Psoas muscle (tissue), 8 donors: ENCODE data around the gene FXYD7. TPM values are rescaled to one million over a fixed set of nuclear protein-coding genes. Genes with fewer than 3 reads are reported as not detected.

ENCODE experiments used
- ATAC-seq, 4 donors: fragments of 200-7000 bp; cut with Tn5 transposase; one replicate each; pipeline ENCODE4 v1.9.1; 2020; ENCODE audit warnings: moderate library complexity in 3 of 4, mild to moderate bottlenecking in 2 of 4
- DNase-seq, 2 donors: peaks; one replicate each; pipeline ENCODE4 v3.0.0-alpha.2; 2020
- H3K27ac ChIP-seq: fragments of 200-600 bp; one replicate; pipeline ENCODE4 v1.8.0; 2022
- H3K27me3 ChIP-seq, 3 donors: fragments of 200-600 bp in 1 of 3; one replicate each; pipeline versions ENCODE4 v1.6.1 to v1.8.0; 2013 to 2022; ENCODE audit warnings: low read length in 2 of 3, mild to moderate bottlenecking in 2 of 3, moderate library complexity in 1 of 3; ENCODE audit not compliant: insufficient read depth in 3 of 3
- H3K36me3 ChIP-seq, 2 donors: fragments of 200-600 bp in 1 of 2; one replicate each; pipeline versions ENCODE4 v1.6.1 to v1.8.0; 2013 to 2022; ENCODE audit warnings: low read depth in 1 of 2, mild to moderate bottlenecking in 1 of 2, moderate library complexity in 1 of 2; ENCODE audit not compliant: insufficient read depth in 1 of 2
- H3K4me1 ChIP-seq: fragments of 200-600 bp; one replicate; pipeline ENCODE4 v1.8.0; 2022
- H3K4me3 ChIP-seq: fragments of 200-600 bp; one replicate; pipeline ENCODE4 v1.8.0; 2022; ENCODE audit warnings: mild to moderate bottlenecking
- H3K9me3 ChIP-seq: fragments of 200-600 bp; one replicate; pipeline ENCODE4 v1.8.0; 2022
- CTCF ChIP-seq: fragments of 200-600 bp; IDR thresholded peaks from one replicate; pipeline ENCODE4 v1.8.0; 2022; ENCODE audit warnings: antibody characterized with exemption
- WGBS, 3 donors: extraction: QIAGEN DNeasy Blood & Tissue Kit; methylation state at CpG; one replicate each; pipeline versions ENCODE4 v1.1.6 to v1.1.7; 2013; 5-methylcytosine and 5-hydroxymethylcytosine counted together
- intact Hi-C, 2 donors: fragments of 100-400 bp; cut with DNase I; formaldehyde crosslinking; loops; one replicate each; pipeline versions ENCODE4 v1.11.0 to v1.14.2; 2022
- polyA plus RNA-seq, 3 donors: library from polyadenylated mRNA; stranded (reverse); fragments of 200-250 nt; gene quantifications; one replicate each; pipeline ENCODE4 v1.2.3, GENCODE V29; 2013
- total RNA-seq, 4 donors: library from RNA; stranded (reverse); fragmentation: NEBNext Ultra II Directional in 2 of 4; extraction: Animal tissue kit (Norgen Biotek cat#: 25700) in 2 of 4; gene quantifications; one replicate each; pipeline versions ENCODE4 v1.2.1 to v1.2.4, GENCODE V29; 2021 to 2023
- donor health status: healthy with polysubstance abuse.
- donor health status: DM: no; HTN: no; CAD: no; lungs with moderate emphysema.
- donor health status: Bipolar disorder and iron deficiency.
- donor health status: healthy.
- donor health status: DM: yes; HTN: yes; CAD: no.
- donor health status: DM: no; HTN: no; CAD: no.
- donor health status: DM: no; HTN: no; CAD: no.
- donor health status: DM: yes; HTN: yes; CAD: no.

The FXYD7 gene
- total and polyA plus RNA-seq, 7 donors = 0.13 to 0.65 (median 0.57) TPM; not detected in 3

- Histone ChIP-seq H3K4me1 (no peaks in the 10 kb centered on the region), H3K27me3 (no peaks in the 10 kb centered on the region), H3K27ac (no peak overlapping the region), H3K9me3 (peaks cover 21% of the 10 kb centered on the region), H3K4me3 (no peak overlapping the region), H3K36me3 (peaks cover 3 to 7% of the 10 kb centered on the region in 2 donors)
- ATAC-seq (no peak), DNase-seq (no peak)
- WGBS, 3 donors = 64 to 74% (median 68%) methylated on average over 5 of the region's 5 CpGs
- intact Hi-C loops = no loop called here
- TF ChIP-seq CTCF = no peak
Observed at GRCh38 chr19:35165200-35166058, 22.4 kb downstream of the FXYD7 start.

DNA sequence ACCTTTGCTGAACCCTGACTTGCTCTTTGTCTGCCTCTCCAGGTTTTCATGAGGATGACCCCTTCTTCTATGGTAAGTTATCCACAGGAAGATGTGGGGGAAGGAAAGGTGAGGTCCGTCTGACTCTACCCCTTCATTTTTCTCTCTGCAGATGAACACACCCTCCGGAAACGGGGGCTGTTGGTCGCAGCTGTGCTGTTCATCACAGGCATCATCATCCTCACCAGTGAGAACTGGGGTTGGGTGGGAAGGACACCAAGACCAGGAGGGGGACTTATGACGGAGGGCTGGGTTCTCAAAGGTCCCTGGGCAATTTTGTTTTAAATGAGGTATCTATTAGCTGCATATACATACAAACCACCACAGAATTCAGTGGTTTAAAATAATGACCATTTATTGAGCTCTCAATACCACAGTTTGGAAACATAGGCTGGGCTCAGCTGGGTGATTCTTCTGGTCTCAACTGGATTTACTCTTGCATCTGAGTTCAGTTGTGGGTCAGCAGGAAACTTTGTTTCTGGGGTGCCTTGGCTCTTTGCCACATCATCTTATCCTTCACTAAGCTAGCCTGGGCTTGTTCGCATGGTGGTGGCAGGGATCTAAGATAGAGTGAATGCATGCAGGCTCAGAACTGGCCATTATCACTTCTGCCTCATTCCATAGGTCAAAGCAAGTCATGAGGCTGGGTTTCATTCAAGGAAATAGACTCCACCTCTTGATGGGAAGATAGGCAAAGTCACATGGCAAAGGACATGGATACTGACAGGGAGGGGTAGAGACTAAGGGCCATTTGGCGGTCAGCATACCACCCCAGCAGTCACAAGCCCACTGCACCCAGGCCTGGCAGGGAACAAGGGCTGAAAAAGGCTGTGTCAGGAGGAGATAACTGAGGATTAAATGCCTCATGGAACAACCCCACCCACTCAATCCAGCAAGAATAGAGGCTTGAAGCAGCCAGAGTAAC, 23.3 kb downstream of the FXYD7 start:
- no peak for TF ChIP-seq CTCF
- ATAC-seq = no peak
- Histone ChIP-seq H3K27ac (no peak overlapping the region), H3K36me3 (peaks cover 3 to 7% of the 10 kb centered on the region in 2 donors), H3K27me3 (no peaks in the 10 kb centered on the region), H3K4me3 (no peak overlapping the region), H3K9me3 (peaks cover 21% of the 10 kb centered on the region), H3K4me1 (no peaks in the 10 kb centered on the region)
- DNase-seq = no peak
- intact Hi-C loops = no loop called here
- 88 to 91% (median 90%) methylated on average over 7 of the region's 7 CpGs for WGBS, 3 donors

DNA sequence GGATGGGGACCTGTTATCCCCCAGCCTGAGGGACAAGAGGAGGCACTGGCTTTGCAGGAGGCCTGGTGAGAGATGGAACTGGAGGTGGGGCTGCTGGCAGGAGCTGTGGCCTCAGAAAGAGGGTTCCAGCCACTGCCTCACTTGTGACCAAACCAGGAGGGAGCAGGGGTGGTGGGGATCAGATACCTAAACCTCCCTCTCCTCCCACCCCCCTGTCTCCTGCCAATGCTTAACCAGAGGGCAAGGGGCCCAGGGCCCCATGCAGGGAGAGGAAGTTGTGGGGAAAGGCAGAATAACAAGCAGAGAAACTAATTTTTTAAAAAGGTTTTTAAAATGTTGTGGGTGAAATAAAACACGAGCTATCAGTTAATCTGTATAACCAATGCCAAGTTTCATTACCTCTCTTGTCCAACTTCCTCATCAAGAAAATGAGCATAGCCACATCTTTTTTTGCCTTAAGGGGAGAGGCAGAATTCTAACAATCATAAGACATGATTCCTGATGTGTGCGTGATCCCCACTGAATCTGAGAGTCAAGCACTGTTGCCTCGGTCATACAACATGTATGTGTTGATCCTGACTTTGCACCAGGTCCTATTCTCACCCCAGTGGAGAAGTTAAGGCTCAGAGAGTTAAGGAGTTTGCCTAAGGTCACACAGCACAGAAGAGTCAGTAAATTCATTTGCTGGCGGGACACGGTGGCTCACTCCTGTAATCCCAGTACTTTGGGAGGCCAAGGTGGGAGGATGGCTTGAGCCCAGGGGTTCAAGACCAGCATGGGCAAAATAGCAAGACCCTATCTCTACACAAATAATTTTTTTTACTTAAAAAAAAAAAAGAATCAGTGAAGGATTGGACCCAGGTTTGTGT, 24.4 kb downstream of the FXYD7 start:
- intact Hi-C loops = no loop called here
- H3K9me3 ChIP-seq = peaks cover 16% of the 10 kb centered on the region
- H3K27ac ChIP-seq = no peak overlapping the region
- H3K4me3 ChIP-seq = no peak overlapping the region
- DNase-seq (no peak), ATAC-seq (no peak)
- no peaks in the 10 kb centered on the region for H3K27me3 ChIP-seq
- WGBS, 3 donors = 71 to 73% (median 72%) methylated on average over 5 of the region's 5 CpGs
- peaks cover 3 to 7% of the 10 kb centered on the region in 2 donors for H3K36me3 ChIP-seq
- H3K4me1 ChIP-seq = no peaks in the 10 kb centered on the region
- no peak for TF ChIP-seq CTCF

- Histone ChIP-seq H3K4me1 (no peaks in the 10 kb centered on the region), H3K4me3 (no peak overlapping the region), H3K9me3 (peaks cover 12% of the 10 kb centered on the region), H3K27me3 (no peaks in the 10 kb centered on the region), H3K27ac (no peak overlapping the region), H3K36me3 (peaks cover 3 to 7% of the 10 kb centered on the region in 2 donors)
- DNase-seq (no peak), ATAC-seq (no peak)
- no peak for TF ChIP-seq CTCF
- WGBS, 3 donors = 65 to 80% (median 74%) methylated on average over 2 to 3 of the region's 3 CpGs
- intact Hi-C loops = no loop called here
Observed at GRCh38 chr19:35168196-35168595, 25.1 kb downstream of the FXYD7 start.
